Measurements from ENCODE around the gene ULK4.

- TF ChIP-seq, protein P1, sequence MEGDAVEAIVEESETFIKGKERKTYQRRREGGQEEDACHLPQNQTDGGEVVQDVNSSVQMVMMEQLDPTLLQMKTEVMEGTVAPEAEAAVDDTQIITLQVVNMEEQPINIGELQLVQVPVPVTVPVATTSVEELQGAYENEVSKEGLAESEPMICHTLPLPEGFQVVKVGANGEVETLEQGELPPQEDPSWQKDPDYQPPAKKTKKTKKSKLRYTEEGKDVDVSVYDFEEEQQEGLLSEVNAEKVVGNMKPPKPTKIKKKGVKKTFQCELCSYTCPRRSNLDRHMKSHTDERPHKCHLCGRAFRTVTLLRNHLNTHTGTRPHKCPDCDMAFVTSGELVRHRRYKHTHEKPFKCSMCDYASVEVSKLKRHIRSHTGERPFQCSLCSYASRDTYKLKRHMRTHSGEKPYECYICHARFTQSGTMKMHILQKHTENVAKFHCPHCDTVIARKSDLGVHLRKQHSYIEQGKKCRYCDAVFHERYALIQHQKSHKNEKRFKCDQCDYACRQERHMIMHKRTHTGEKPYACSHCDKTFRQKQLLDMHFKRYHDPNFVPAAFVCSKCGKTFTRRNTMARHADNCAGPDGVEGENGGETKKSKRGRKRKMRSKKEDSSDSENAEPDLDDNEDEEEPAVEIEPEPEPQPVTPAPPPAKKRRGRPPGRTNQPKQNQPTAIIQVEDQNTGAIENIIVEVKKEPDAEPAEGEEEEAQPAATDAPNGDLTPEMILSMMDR (conservative IDR thresholded peaks at IDR 0.05; ENCODE audit: low read length), result no peak
- no peak for TF ChIP-seq EZH2phosphoT487 (IDR thresholded peaks at IDR 0.05; ENCODE audit: borderline replicate concordance)
Measured at GRCh38 chr3:41307065-41307464, 654.8 kb downstream of the ULK4 start.
